SIG-M5 (cell line): Measurements from ENCODE around the gene SOCS1.
"Not testable (repeated sequence)": the region's sequence is repeated elsewhere in the genome, so short reads cannot be mapped to it uniquely, and the experiment has no call there.

Experiments used
- DNase-seq: peaks from one replicate; lab custom pipeline; 2025; lab: John Stamatoyannopoulos, UW

The SOCS1 gene

GRCh38 chr16:11224894-11225676, 30.9 kb downstream of the SOCS1 start:
- DNase-seq, result no peak

GRCh38 chr16:11224096-11224893, 31.7 kb downstream of the SOCS1 start:
- no peak for DNase-seq

- DNase-seq, result not testable (repeated sequence)
Measured at GRCh38 chr16:11220507-11220906, 35.5 kb downstream of the SOCS1 start.

- no peak for DNase-seq
Measured at GRCh38 chr16:11219178-11219577, 36.8 kb downstream of the SOCS1 start.

- no peak for DNase-seq
Measured at GRCh38 chr16:11218604-11218962, 37.4 kb downstream of the SOCS1 start.

GRCh38 chr16:11217651-11218603, 38.1 kb downstream of the SOCS1 start:
- DNase-seq, result no peak

- no peak for DNase-seq
Measured at GRCh38 chr16:11215935-11216556, 40.0 kb downstream of the SOCS1 start.

GRCh38 chr16:11213799-11214198, 42.2 kb downstream of the SOCS1 start:
- DNase-seq, result no peak

GRCh38 chr16:11213373-11213772, 42.6 kb downstream of the SOCS1 start:
- no peak for DNase-seq

- DNase-seq, result no peak
Measured at GRCh38 chr16:11212798-11213196, 43.2 kb downstream of the SOCS1 start.

- no peak for DNase-seq
Measured at GRCh38 chr16:11211977-11212797, 43.8 kb downstream of the SOCS1 start.

- no peak for DNase-seq
Measured at GRCh38 chr16:11211061-11211976, 44.7 kb downstream of the SOCS1 start.

- no peak for DNase-seq
Measured at GRCh38 chr16:11210260-11210659, 45.7 kb downstream of the SOCS1 start.

- DNase-seq, result no peak
Measured at GRCh38 chr16:11208916-11209665, 46.9 kb downstream of the SOCS1 start.

- no peak for DNase-seq
Measured at GRCh38 chr16:11207646-11208045, 48.4 kb downstream of the SOCS1 start.

GRCh38 chr16:11205754-11206581, 50.0 kb downstream of the SOCS1 start:
- no peak for DNase-seq

GRCh38 chr16:11205065-11205699, 50.8 kb downstream of the SOCS1 start:
- DNase-seq, result no peak
